AML-193 (cell line): ENCODE results near the gene IRF9.

Experiments used
- DNase-seq, 2 experiments: peaks; one replicate each; lab custom pipeline; 2025; lab: John Stamatoyannopoulos, UW

Gene IRF9, protein sequence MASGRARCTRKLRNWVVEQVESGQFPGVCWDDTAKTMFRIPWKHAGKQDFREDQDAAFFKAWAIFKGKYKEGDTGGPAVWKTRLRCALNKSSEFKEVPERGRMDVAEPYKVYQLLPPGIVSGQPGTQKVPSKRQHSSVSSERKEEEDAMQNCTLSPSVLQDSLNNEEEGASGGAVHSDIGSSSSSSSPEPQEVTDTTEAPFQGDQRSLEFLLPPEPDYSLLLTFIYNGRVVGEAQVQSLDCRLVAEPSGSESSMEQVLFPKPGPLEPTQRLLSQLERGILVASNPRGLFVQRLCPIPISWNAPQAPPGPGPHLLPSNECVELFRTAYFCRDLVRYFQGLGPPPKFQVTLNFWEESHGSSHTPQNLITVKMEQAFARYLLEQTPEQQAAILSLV

DNA sequence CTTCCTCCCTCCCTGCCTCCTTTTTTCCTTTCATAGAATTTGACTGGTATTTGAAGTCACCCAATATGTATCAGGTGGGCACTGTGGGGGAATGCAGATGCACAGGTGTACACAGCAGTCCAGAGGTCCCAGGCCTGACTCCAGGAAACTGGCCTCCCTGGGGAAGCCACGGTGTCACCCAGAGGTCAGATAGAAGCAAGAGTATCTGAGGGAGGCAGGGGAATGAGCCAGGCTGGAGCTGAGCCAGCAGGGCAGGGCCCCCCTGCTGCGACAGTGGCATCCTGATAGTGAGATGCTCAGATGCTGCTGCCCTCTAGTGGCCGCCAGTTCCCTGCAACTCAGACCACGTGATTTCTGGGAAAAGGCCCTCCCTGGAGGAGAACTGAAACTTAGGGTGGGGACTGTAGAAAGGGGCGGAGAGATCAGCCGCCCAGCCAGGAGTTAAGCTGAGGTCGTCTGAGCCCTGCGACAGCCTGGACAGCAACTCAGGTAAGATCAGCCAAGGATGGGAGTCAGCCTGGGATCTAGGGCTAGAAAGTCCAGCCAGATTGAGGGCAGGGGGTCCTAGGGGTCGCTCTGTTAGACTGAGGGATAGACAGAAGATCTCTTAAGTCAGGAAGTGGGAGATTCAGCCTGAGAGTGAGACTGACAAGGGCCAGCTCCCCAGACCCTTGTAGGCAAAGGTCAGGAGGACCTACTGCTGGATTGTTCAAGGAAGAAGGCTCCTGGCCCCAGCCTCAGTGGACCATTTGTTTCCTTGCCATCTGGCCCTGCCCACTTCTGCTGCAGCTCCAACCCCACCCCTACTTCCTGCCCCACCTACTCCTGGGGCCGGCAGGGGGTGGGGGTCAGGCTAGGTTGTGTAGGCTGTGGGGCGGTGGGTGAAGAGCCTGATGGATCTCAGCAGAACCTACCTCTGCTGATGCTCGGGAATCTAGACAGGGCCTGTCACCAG is at the start of gene IRF9:
Gene IRF9 (plus strand): TSS at position 416 of the 955 bp plus-strand sequence. CDS start 880 bp downstream, outside the sequence.
- DNase-seq, result peak; percentile 84 to 89

DNA sequence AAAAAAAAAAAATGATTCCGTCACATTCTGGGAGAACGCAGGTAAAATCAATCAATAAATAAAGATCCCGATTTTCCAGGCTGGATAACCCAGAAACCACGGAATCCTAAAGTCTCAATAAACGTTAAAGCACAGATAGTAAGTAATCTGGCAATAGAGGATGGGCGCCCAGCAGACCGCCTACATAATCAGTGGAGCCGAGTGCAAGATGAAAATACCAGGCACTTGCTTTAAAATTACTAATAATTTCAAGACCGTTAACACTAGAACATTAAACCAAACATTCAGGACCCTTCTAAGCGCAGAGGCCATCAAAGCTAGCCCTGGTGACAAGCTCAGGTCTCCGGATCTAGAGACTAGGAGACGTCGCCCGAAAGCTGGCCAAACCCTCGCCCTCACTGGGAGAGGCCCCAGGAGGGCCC is 47.7 kb upstream of the IRF9 start:
- peak in 1 of 2 experiments; percentile 34 for DNase-seq

DNA sequence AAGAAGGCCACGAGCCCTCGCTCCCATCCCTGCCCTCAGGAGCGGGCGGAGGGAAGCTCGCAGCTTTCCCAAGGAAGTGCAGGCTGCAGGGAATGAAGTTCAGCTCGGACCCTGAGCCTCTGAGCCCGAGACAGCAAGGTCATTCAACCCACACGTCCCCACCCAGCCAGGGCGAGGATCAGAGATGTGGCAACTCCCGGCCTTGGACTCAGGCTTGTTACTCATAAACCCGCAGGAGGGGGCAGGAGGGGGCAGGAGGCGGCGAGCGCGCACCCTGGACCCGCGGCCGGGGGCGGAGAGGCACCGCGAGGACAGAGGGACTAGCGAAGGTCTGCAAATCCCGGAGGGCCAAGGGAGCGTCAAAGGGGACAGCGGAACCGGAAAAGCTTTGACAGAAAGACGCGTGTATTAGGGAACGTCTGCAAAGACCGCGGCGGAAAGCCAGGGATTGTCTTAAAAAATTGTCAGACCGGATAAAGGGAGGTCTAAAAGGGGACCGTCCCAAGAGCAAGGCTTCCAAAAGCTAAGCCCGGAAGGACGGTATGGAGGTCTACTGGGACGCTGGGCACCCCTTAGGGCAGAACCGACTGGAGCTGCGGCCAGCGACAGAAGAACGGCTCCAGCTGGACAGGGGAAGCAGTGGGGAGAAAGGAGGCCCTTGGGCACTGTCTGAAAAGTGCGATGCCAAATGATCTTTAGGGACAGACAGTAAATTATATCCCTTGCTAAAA is 47.1 kb upstream of the IRF9 start:
- DNase-seq, result peak; percentile 88 to 94

DNA sequence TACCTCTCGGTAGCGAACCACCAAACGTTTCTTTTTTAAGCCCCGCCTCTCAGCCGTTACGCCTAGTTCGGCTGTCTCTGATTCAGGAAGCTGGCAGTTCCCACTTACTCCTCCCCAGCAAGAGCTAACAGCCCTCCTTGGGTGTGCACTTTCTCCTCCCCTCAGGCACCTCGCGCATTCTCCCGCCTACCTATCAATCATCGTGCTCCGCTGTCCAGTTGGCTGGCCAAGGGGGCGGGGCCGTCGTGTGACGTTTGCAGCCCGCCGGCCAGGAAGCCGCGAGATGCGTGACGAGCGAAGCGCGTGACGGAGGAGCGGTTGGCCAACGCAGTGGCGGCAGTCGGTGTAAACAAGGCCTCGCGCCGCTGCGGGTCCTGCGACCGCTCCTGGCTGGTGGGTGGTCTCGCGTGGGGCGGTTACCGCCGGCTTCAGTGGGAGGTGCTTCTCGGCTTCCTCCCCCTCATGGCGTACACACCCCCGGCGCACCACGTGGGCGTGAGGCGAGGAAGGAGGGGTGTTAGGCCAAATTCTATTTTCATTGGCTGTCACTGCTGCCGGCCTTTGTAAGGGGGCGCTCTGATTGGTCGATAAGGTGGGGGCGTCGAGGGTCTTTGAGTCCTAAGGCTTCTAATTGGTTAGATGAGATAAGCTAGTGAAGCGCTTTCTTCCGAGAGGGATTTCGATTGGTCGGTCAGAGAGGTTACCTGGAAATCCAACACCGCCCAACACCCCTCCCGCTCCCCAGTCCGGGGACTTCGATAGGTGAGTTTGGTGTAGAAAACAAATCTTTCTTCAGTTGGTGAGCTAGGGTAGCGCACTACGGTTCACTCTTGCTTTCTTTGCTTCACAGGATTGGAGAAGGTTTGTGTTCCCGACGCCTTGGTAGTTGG is 46.3 kb upstream of the IRF9 start, which contains the start of the genes DCAF11 and NRL:
Gene DCAF11 (plus strand): TSS at position 246 of the 890 bp plus-strand sequence. CDS start 818 bp downstream, outside the sequence.
Gene NRL (minus strand): TSS at position 418 of the 890 bp plus-strand sequence. CDS start 32,101 bp downstream, outside the sequence.
- peak; percentile 100 for DNase-seq

DNA sequence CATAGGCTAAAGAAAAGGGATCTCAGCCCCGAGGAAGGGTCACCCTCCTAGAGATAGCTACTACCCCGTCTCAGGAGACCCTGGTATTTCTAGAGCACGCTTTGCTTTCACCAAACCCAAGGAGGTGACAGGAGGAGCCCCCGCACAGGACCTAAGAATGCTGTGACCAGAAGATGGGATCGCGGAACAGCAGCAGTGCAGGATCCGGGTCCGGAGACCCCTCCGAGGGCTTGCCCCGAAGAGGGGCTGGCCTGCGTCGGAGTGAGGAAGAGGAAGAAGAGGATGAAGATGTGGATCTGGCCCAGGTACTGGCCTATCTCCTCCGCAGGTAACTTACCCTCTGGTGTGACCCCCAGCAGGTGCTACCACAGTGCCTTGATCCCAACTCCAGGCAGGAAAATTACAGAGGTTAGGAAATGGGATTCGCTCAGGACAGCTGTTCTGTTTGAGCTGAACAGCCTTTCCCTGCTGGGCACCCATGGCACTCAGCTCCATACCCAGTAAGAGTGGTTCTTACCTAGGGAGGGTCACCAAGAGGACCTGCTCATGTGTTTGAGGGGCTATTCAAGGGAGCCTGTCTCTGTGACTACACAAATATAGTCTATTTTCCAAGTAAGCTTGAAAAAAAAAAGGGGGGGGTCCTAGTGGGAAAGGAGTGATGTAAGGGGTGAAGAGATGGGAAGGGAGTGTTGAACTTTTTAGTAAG is 45.5 kb upstream of the IRF9 start:
- DNase-seq, result no peak

DNA sequence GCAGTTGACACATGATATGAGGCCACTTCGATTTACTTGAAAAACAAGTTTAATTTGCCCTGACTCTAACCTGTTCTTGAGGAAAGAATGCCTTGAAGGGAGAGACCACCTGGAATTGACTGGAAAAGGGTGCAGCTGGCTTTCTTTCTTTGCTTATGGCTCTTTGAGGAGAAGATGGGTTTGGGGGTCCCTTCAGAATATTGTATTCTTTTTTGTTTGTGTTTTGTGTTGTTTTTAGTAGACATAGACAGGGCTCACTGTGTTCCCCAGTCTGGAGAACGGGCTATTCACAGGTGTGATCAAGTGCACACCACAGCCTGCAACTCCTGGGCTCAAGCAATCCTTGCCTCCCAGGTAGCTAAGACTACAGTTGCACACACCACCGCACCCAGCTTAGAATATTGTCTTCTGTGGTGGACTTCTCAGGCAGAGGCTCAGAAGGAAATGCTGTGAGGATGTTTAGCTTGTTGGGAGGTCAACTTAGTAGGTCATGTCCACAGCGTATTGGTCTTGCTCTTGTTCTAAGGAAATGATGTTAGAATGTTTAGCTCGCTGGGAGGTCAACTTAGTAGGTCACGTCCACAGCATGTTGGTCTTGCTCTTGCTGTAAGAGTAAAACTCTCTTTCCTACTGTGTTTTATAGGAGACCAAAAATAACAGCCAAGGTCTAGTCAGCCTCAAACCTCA is 44.8 kb upstream of the IRF9 start:
- no peak for DNase-seq

DNA sequence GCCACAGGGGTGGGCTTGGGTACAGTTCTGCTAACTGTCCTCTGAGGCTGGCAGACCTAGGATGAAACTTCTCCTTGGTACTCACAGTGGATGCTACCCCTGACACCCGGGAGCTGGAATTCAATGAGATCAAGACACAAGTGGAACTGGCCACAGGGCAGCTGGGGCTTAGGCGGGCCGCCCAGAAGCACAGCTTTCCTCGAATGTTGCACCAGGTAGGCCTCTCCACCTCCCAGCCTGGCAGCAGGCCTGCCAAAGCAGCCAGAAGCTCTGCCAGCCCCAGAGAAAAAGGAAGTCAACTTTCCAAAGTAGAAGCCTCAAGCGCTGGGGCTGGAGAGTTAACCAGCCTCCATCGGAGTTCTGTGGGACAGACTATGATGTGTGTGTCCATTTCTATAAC is 43.9 kb upstream of the IRF9 start:
- DNase-seq, result no peak

DNA sequence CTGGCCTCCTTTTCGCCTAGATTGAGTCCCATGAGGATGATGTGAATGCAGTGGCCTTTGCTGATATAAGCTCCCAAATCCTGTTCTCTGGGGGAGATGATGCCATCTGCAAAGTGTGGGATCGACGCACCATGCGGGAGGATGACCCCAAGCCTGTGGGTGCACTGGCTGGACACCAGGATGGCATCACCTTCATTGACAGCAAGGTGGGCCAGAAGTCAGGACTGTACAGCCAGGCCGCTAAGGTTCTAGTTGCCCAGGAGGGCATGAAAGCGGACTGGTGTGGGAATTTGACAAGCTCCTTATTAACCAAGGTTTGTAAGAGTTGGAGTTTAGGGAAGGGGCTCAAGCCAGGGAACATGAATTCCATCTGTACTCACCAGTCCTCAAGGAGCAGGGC is 41.4 kb upstream of the IRF9 start:
- DNase-seq, result no peak

DNA sequence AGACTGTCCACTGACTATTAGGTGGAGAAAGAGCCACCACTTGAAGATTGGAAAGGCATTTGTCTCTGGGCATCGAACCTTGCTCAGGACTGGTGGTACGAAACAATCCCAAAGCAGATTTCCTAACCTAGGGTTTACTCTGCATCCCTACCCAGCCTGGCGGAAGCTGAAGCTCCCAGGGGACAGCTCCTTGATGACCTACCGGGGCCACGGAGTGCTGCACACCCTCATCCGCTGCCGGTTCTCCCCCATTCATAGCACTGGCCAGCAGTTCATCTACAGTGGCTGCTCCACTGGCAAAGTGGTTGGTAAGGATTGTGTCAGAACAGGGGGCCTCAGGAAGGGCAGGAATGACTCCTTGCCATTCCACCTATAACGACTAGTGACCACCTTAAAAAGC is 39.9 kb upstream of the IRF9 start:
- no peak for DNase-seq

DNA sequence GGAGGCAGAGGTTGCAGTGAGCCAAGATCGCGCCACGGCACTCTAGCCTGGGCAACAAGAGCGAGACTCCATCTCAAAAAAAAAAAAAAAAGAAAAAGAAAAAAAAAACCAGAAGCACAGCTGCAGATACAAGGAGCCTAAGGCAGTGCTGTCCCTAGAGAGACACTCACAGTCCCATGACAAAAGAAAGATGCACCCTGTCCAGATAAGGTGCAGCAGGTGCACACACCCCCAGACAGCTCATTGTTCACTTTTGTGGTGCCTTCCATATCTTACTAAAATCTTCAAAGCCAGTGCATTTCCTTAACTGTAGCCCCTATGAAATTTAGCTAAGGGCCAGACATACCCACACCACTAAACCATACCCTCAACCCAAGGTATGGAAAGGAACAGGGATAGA is 38.6 kb upstream of the IRF9 start:
- no peak for DNase-seq

DNA sequence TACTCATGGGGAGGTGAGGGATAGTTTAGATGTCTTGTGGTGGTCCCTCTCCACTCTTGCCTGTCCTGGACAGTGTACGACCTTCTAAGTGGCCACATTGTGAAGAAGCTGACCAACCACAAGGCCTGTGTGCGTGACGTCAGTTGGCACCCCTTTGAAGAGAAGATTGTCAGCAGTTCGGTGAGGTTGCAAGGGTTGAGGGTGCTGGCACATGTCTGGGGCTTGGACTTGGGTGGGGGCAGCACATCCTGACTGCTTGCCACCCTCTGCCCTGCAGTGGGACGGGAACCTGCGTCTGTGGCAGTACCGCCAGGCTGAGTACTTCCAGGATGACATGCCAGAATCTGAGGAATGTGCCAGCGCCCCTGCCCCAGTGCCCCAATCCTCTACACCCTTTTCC is 38.2 kb upstream of the IRF9 start:
- DNase-seq, result no peak

DNA sequence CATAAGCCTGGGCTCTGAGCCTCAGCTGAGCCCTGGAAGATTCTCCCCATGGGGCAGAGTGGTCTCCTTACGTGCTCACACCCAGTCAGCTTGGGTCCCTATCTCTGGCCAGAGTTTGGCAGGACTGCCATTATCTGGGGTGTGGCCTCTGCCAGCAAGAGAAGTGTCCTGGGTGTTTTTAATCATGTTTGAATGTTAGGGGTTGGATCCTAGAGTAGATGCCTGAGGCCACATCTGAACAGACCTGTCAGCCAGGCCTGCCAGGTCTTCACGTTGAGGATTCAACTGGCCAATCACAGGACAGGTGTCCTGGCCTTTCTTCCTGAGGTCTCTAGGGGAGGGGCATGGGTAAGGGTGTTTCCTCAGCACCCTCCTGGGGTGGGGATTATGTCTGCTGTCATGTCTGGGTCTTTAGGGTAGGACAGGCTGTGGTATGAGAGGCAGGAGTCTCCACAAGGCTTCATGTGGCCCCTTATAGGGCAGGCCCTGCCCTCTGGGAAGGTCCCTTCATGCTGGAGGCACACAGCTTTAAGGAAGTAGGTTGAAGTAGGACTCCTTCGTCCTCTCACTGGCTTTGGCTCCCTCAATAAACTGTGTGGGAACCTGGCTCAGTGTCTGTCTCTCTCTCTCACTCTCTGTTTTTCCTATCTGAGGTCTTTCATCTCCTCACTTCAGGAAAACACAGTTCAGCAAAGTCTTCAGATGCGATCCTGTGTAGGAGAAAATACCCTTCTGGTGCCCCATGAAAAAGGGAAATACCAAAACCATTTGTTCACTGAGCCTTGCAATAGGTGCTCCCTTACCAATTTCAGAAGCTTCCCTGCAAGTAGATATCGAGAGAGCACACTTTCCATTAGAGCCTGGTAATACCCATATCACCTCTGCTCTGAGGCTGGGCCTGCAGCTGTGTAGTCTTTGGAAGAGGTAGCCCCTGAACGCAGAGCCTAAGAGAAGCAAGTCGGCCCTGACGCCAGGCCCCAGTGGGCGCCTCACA is 37.3 kb upstream of the IRF9 start:
- DNase-seq, result no peak

DNA sequence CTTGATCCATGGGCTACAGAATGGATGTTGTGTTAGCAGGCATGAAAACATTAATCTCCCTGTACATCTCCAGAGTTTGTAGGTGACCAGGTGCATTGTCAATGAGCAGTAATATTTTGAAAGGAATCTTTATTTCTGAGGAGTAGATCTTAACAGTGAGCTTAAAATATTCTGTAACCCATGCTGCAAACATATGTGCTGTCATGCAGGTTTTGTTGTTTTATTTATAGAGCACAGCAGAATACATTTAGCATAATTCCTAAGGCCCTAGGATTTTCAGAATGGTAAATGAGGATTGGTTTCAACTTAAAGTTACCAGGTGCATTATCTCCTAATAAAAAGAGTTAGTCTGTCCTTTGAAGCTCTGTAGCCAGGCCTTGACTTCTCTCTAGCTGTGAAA is 34.1 kb upstream of the IRF9 start:
- no peak for DNase-seq

DNA sequence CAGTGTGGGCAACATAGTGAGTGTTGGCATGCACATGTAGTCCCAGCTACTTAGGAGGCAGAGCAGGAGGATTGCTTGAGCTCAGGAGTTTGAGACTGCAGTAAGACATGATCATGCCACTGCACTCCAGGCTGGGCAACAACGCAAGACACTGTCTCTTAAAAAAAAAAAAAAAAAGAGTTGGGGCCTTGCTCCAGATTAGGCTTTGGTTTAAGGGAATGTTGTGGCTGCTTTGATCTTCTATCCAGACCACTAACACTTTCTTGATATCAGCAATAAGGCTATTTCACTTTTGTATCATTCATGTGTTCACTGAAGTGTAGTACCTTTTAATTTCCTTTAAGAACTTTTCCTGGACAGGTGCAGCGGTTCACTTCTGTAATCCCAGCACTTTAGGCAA is 33.4 kb upstream of the IRF9 start:
- no peak for DNase-seq

DNA sequence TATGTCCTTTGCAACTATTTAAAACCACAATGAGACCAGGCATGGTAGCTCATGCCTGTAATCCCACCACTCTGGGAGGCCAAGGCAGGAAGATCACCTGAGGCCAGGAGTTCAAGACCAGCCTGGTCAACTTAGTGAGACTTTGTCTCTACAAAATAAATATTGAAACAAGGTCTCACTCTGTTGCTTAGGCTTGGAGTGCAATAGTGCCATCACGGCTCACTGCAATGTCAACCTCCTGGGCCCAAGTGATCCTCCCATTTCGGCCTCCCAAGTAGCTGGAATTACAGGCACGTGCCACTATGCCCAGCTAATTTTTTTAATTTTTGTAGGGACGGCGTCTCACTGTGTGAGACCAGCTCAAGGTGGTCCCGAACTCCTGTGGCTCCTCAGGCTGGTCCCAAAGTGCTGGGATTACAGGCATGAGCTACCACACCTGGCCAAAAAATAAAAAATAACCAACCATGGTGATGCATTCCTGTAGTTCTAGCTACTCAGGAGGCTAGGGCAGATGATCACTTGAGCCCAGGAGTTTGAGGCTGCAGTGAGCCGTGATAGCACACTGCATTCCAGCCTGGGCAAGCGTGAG is 31.6 kb upstream of the IRF9 start:
- no peak for DNase-seq

DNA sequence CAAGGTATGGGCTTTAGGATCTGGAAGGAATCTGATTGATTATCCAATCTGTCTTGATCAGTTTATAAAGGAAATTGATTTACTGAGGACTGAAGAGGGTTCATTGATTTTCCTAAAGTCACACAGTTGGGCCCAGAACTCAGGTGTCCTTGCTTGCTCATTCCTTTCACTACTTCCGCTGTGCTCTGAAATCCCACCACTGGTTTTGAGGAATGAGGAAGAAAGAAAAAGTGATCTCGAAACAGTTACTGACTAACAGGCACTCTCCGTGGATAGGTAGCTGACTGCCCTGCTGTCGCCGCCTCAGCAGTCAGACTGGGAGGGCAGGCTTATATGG is 30.7 kb upstream of the IRF9 start, which contains the start of gene FITM1:
Gene FITM1 (plus strand): TSS at position 280 of the 337 bp plus-strand sequence. CDS start 905 bp downstream, outside the sequence.
- no peak for DNase-seq

DNA sequence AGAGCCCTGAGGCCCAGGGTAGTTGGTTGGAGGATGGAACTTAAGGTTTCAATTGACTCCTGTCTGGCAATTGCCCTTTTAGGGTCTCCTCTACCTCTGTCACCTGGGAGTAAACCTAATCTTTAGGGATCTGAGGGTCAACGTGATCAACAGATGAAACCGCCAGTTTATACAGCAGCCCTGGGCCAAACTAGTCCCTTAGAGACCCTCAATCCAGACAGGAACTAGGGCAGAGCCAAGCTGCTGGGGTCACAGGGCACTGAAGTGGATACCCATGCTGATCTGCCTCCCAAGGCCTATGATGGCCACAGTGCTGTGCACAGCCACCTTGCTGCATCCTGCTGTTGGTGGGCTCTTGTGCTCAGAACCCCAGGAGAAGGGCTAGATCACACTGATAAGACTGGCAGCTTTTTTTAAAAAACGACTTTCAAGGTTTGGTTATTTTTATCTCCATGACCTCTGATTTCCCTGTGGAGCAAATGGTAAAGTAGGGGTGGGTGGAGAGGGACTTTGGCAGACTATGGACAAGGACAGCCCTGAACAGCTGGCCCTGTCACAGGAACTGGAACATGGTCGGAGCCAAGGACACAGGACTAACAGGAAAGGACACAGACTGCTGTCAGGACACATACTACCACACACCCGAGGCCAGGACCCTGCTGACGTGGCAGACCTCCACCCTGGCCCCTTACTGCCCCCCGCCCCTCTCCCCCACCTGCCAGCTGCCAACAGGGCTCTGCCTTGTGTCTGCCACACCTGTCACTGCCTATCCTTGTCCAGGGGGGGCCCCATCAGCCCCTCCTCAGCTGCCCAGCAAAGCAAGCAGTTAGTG is 30.1 kb upstream of the IRF9 start:
- no peak for DNase-seq
